Stimulated activated CD4-positive, alpha-beta T cell treated with anti-CD3 and anti-CD28 coated beads, TNF-alpha, amount 100 ng/mL, for 1 hour (primary cell): ENCODE results near the gene ZNF700.
"Not testable (repeated sequence)": the region's sequence is repeated elsewhere in the genome, so short reads cannot be mapped to it uniquely, and the experiment has no call there.

Source experiments
- DNase-seq, 3 donors: peaks; one replicate each; pipeline ENCODE4 v3.0.0-alpha.2; 2020; ENCODE audit warnings: low read depth in 3 of 3, low spot score in 1 of 3

Gene ZNF700

GRCh38 chr19:11938383-11938782 is 13.5 kb downstream of the ZNF700 start:
- DNase-seq: not testable (repeated sequence)

GRCh38 chr19:11941361-11941887 is 16.5 kb downstream of the ZNF700 start:
- DNase-seq: not testable (repeated sequence)

- no peak for DNase-seq
Measured at GRCh38 chr19:11942008-11942842, 17.3 kb downstream of the ZNF700 start.

- DNase-seq: no peak
Measured at GRCh38 chr19:11942843-11943108, 17.9 kb downstream of the ZNF700 start.

- DNase-seq: no peak
Measured at GRCh38 chr19:11944656-11945055, 19.7 kb downstream of the ZNF700 start.

GRCh38 chr19:11948646-11949045 is 23.7 kb downstream of the ZNF700 start:
- DNase-seq: no peak

- DNase-seq: no peak
Measured at GRCh38 chr19:11949201-11949600, 24.3 kb downstream of the ZNF700 start.

- not testable (repeated sequence) for DNase-seq
Measured at GRCh38 chr19:11949614-11950080, 24.7 kb downstream of the ZNF700 start.

- DNase-seq: no peak
Measured at GRCh38 chr19:11950312-11950711, 25.4 kb downstream of the ZNF700 start.

GRCh38 chr19:11963566-11964355 is 38.9 kb downstream of the ZNF700 start:
- peak; percentile 32 to 55 (median 47) for DNase-seq

- no peak for DNase-seq
Measured at GRCh38 chr19:11964496-11964857, 39.6 kb downstream of the ZNF700 start.

GRCh38 chr19:11964858-11965645 is 40.1 kb downstream of the ZNF700 start, which contains the start of gene ZNF763:
ZNF763 (plus strand) TSS chr19:11965040; CDS start chr19:11965209, 169 bp downstream.
- DNase-seq: peak; percentile 65 to 78 (median 75)

- no peak for DNase-seq
Measured at GRCh38 chr19:11970174-11970573, 45.3 kb downstream of the ZNF700 start.

GRCh38 chr19:11971041-11971440 is 46.1 kb downstream of the ZNF700 start:
- DNase-seq: no peak

GRCh38 chr19:11973019-11973810 is 48.3 kb downstream of the ZNF700 start:
- DNase-seq: no peak

- no peak for DNase-seq
Measured at GRCh38 chr19:11978492-11979100, 53.7 kb downstream of the ZNF700 start.

- DNase-seq: no peak
Measured at GRCh38 chr19:11979527-11979926, 54.6 kb downstream of the ZNF700 start.

- DNase-seq: no peak
Measured at GRCh38 chr19:11982526-11982925, 57.6 kb downstream of the ZNF700 start.

GRCh38 chr19:11984986-11985385 is 60.1 kb downstream of the ZNF700 start:
- no peak for DNase-seq

- no peak for DNase-seq
Measured at GRCh38 chr19:11986754-11987153, 61.8 kb downstream of the ZNF700 start.
